Type B pancreatic cell (in vitro differentiated cells): Measurements from ENCODE around the gene GPRIN1. TPM values are rescaled to one million over a fixed set of nuclear protein-coding genes. Genes with fewer than 3 reads are reported as not detected.

Experiments
- DNase-seq: peaks from one replicate; pipeline ENCODE4 v3.0.0; 2021; ENCODE audit warnings: mixed read lengths; ENCODE audit not compliant: unreplicated experiment; ENCODE audit errors: extremely low spot score
- H3K27ac Mint-ChIP-seq: 2 replicates; pipeline ENCODE4 v1.8.0; 2021; ENCODE audit warnings: mild to moderate bottlenecking, mixed read lengths
- H3K27me3 Mint-ChIP-seq: 2 replicates; pipeline ENCODE4 v1.8.0; 2021; ENCODE audit warnings: mixed read lengths
- H3K36me3 Mint-ChIP-seq: 2 replicates; pipeline ENCODE4 v1.8.0; 2021; ENCODE audit warnings: mixed read lengths
- H3K4me1 Mint-ChIP-seq: one replicate; pipeline ENCODE4 v1.8.0; 2021; ENCODE audit warnings: mixed read lengths; ENCODE audit not compliant: unreplicated experiment
- H3K4me3 Mint-ChIP-seq: 2 replicates; pipeline ENCODE4 v1.8.0; 2021; ENCODE audit warnings: mild to moderate bottlenecking, mixed read lengths
- H3K9me3 Mint-ChIP-seq: 2 replicates; pipeline ENCODE4 v1.8.0; 2021; ENCODE audit warnings: mixed read lengths
- CTCF ChIP-seq: fragments of 200-600 bp; sonication (generic); conservative IDR thresholded peaks from 2 replicates; pipeline ENCODE4 v1.5.0; 2021; ENCODE audit warnings: antibody characterized with exemption, mild to moderate bottlenecking
- long read RNA-seq: library from polyadenylated mRNA; unstranded; transcript quantifications from one replicate; pipeline ENCODE4 v2.0.0, GENCODE V29; 2020
- total RNA-seq: library from RNA; stranded (reverse); gene quantifications from 2 replicates; pipeline ENCODE4 v1.2.1, GENCODE V29; 2021; ENCODE audit warnings: low replicate concordance

GPRIN1 gene
- 3.3 and 6.0 TPM in 2 replicates for total RNA-seq
- long read RNA-seq: 0 reads

DNA sequence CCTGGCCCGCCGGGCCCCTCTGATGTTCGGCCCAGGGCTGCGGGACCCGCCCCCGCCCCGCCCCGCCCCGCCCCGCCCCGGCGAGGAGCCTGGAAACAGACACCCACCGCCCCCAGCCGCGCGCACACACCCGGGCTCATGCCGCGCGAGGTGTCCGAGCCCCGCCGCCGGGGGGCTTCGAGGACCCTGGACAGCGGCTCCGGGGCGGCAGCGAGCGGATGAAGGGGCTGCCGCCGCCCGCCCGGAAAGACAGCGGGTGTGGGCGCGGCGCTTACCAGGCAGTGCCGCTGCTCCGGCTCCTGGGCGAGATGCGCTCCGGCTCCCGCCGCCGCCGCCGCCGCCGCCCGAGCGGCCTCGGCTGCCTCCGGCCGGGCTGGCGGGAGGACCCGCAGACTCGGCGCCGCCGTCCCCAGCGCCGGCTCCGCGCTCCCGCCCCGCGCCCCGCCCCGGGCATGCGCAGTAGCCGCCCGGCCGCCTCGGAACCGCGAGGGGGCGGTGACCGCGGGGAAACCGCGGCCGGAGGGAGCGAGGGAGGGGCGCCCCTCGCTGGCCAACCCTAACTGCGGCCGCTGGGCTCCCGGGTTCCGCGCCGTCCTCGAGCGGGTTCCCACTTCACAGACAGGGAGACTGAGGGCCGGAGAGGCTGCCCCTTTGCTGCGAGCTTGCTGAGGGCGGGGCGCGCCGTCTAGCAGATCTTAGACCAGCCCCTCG, at the start of gene GPRIN1:
Gene GPRIN1, minus strand, starts transcription at position 433 of the 711 bp plus-strand sequence. CDS start 10,322 bp downstream, outside the sequence.
- Mint-ChIP-seq H3K4me1 (peaks cover 7% of the 10 kb centered on the region), H3K27me3 (peaks cover 45% of the 10 kb centered on the region), H3K27ac (no peak within 1 kb of the TSS), H3K9me3 (no peaks in the 10 kb centered on the region), H3K4me3 (peak within 1 kb of the TSS; percentile 93), H3K36me3 (no peaks in the 10 kb centered on the region)
- TF ChIP-seq CTCF: peak; percentile 49
- peak; percentile 82 for DNase-seq

DNA sequence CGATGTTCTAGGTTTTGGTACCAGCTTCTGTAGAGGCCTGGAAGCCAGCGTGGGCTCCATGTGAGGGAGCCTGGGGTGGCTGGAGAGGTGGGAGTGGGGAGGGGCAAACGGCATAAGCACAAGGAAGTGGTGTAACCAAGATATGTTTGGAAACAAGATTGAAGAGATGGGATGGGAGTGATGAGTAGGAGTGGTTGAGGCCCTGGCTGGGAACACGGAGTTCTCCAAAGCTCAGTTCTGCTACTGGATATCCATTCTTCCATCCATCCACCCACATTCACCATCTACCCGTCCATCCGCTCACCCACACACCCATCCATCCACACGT, 49.5 kb upstream of the GPRIN1 start:
- no peak for DNase-seq
- Mint-ChIP-seq H3K36me3 (no peaks in the 10 kb centered on the region), H3K4me1 (peaks cover 15% of the 10 kb centered on the region), H3K27me3 (peaks cover 13% of the 10 kb centered on the region), H3K27ac (peak overlapping the region; percentile 50), H3K4me3 (no peak overlapping the region), H3K9me3 (no peaks in the 10 kb centered on the region)
- no peak for TF ChIP-seq CTCF

DNA sequence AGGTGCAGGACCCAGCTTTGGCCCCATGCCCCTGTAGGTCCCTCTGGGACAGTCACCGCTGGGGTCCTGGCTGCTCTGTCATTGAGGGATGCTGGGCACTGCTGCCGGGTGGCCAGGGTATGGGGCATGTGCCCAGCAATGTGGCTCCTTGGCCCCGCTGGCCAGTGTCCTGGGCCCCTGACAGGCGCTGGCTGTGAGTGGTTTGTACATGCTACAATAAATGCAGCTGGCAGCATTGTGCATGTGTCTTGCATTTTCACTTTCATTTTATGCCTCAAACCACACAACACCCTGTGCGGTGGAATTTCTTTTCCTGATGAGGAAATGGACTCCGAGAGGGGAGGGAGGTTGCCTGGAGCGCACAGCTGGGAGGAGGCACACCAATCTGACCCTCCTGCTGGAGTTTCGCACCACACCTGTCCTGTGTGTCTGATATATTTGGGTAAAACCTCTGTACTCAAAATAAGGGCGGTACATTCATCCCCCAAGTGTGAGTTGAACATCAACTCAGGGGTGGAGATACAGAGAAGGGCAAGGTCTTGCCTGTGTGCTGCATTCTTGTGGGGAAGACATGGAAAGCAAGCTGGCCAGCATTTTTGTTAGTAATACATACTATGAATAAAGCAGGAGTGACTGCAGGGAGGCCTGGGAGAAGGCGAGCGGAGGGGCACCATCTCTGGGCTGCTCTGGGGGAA, 49.0 kb upstream of the GPRIN1 start:
- TF ChIP-seq CTCF: no peak
- Mint-ChIP-seq H3K27ac (peak overlapping the region; percentile 50), H3K4me3 (peak overlapping the region; percentile 13), H3K9me3 (no peaks in the 10 kb centered on the region), H3K27me3 (peaks cover 8% of the 10 kb centered on the region), H3K36me3 (no peaks in the 10 kb centered on the region), H3K4me1 (peaks cover 10% of the 10 kb centered on the region)
- no peak for DNase-seq

DNA sequence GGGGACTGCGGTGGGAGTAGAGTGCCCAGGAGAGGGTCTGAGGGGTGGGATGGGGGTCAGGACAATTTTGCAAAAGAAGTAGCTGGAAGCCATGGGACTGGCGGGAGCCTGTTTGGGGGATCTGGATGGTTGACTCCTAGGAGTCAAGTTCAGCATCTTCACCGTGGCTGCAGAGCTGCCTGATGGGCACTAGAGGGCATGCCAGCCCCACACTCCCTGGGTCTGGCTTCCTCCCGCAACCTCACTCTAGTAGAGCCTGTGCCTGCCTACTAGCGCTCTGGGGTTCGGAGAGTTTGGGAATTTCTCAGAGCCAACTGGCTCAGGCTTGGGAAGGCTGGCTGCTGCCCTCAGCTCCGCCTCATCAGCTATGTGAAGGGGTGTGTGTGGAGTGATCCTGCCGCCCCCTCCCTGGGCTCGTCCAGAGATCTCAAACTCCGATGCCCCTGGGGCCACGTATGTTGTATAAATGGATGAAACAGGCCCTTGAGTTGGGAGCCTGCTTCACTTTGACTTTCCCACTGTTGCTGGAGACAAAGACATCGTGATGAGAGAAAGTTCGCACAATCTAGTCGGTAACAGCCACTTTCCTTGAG, 48.1 kb upstream of the GPRIN1 start:
- Mint-ChIP-seq H3K27ac (peak overlapping the region; percentile 16), H3K36me3 (peaks cover 5% of the 10 kb centered on the region), H3K27me3 (peaks cover 3% of the 10 kb centered on the region), H3K4me1 (peaks cover 9% of the 10 kb centered on the region), H3K4me3 (no peak overlapping the region), H3K9me3 (no peaks in the 10 kb centered on the region)
- DNase-seq: no peak
- peak; percentile 90 for TF ChIP-seq CTCF

DNA sequence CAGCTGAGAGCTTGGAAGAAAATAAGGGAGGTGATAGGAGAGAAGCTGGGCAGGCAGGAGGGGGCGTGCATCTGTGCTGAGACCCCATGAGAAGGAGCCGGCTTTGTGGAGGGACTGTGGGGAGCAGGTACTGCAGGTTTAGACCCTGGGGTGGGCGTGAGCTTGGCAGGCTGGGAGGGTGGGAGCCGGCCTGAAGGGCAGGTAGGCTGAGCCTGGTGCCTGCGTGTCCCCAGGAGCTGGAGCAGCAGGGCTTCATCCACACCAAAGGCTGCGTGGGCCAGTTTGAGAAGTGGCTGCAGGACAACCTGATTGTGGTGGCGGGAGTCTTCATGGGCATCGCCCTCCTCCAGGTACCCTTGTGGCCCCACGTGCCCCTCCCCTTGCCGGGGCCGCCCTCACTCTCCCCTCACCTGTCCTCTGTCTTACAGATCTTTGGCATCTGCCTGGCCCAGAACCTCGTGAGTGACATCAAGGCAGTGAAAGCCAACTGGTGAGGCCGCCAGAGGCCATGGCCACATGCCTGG, 46.6 kb upstream of the GPRIN1 start:
- peaks cover under 1% of the 10 kb centered on the region for H3K27me3 Mint-ChIP-seq
- no peak for TF ChIP-seq CTCF
- H3K27ac Mint-ChIP-seq: no peak overlapping the region

More for the DNA sequence above, 46.6 kb upstream of the GPRIN1 start:
- Mint-ChIP-seq H3K4me3 (no peak overlapping the region), H3K9me3 (no peaks in the 10 kb centered on the region), H3K4me1 (peaks cover 9% of the 10 kb centered on the region), H3K36me3 (peaks cover 5% of the 10 kb centered on the region)
- no peak for DNase-seq
